ENCODE results near the gene NR2F2.
A peak's percentile ranks its signal among the peaks of the same experiment; 100 is the strongest.

Gene NR2F2

DNA sequence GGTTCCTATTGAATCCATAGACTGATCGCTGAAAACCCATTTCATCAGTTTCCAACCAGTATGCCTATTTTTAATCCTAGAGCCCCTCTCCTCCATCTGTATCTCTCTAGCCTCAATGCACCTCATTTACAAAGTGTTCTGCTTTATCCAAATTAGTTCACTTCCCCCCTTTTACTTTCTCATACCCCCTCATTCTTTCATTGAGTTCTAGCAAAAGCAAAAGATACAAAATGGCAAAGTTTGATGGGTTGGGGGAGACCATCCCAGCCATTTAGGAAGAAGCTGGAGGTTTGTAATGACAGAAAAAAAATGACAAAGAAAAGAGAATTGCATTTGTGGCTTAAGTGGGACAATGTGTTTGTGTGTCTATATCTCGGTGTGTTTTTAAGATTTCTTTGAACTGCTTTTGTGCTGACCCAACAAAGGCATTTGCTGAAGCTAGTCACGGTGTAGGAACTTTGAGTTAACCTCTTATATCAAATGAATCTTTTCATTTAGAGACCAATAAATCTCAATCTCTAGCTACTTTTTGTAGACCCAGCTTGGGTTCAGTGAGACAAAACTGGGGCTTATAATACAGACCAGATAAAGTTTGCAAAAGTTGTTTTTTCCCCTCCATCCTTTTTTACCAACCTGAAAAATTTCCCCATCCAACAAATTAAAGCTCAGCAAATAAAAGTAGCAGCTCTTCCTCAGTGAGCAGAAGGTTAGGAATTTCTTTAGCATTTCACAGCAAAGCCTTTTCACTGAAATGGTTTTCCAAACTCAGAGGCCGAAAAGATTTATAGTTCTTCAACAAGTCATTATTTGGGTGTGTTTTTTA lies 18.7 kb downstream of the NR2F2 start:
- Histone ChIP-seq H3K9me3 (ENCODE audit: control insufficient read depth, insufficient read depth, low read length) (no peaks in the 10 kb centered on the region), H3K36me3 (ENCODE audit: insufficient read depth, low read length) (no peaks in the 10 kb centered on the region)

DNA sequence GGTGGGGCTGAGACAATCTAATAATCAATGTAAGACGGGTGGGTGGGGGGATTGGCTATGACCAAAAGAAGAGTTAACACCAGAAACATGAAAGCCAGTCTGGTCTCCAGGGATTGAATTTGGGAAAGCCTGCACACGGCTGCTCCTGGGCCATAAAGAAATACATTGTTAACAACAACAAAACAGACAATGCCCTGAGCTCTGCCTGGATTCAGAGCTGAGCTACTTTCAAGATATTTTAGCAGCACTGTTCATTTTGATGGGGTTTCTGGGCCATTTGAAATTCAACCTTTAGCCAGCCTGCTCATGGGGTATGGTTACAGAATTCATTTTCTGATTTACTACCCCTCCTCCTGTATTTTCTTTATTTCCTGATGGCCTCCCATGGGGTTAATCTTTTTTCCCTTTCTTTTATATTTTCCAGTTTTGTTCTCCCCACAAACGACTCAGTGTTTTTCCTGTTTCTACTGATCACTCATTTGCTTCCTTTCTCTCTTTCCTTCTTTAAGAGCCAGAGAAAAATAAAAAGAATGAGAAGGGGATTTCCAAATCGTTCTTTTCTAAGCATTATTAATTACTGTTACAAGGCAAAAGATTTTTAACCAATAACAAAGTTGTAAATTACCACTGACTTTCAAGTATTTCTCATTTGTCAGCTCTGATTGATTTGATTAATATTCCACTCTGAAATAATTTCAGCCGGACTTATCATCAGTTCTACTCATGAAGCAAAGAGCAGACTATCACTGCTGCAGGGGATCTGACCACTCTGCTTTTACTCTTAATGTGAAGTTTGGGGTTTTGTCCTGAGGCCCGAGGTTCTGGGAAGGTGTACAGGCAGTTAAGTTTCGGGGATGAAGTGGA lies 19.6 kb downstream of the NR2F2 start:
- Histone ChIP-seq H3K9ac (ENCODE audit: low read depth, low read length) (no peak overlapping the region), H3K4me1 (ENCODE audit: insufficient read depth, low read length) (peaks cover 12% of the 10 kb centered on the region), H3K36me3 (ENCODE audit: insufficient read depth, low read length) (no peaks in the 10 kb centered on the region), H3K9me3 (ENCODE audit: control insufficient read depth, insufficient read depth, low read length) (no peaks in the 10 kb centered on the region)

More for the DNA sequence above, 18.7 kb downstream of the NR2F2 start:
- Histone ChIP-seq H3K9ac (ENCODE audit: low read depth, low read length) (no peak overlapping the region), H3K4me1 (ENCODE audit: insufficient read depth, low read length) (peaks cover 12% of the 10 kb centered on the region)

DNA sequence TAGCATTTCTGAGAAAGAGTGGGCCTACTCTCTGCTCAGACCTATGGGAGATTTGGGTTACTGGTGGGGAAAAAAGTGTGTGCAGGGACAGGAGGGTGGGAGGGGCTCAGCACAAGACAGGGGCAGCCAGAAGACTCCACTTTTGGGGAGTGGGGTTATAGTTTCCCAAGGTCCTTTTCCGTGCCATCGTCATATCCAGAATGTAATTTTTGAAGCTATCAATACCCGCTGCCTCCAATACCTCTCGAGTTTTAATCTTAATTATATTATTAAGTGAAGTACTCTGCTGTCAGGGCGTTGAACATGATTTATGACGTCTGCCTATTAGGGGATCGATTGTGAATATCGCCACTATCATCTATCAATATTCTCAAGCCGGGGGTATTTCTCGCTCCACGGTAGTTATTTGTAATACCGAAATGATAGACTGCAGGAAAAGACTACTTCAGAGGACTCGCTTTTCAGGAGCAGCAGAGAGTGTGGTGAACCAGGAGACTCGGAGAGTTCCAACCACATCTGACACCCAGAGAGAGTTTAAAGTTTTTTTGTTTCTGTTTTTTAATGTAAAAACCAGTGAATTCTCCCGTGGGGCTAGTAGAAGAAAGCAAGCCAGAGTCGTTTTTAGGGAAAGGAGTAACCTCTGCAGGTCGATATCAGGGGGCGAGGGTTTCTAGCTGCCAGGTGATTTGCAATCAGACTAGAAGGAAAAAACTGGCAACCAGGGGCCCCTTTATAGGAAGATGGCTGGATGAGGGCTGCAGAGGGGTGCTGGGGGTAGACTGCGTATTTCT lies 20.6 kb downstream of the NR2F2 start:
- peaks cover 9% of the 10 kb centered on the region for H3K4me1 ChIP-seq (ENCODE audit: insufficient read depth, low read length)
- H3K9ac ChIP-seq (ENCODE audit: low read depth, low read length), result no peak overlapping the region
- no peaks in the 10 kb centered on the region for H3K9me3 ChIP-seq (ENCODE audit: control insufficient read depth, insufficient read depth, low read length)
- H3K36me3 ChIP-seq (ENCODE audit: insufficient read depth, low read length), result no peaks in the 10 kb centered on the region

DNA sequence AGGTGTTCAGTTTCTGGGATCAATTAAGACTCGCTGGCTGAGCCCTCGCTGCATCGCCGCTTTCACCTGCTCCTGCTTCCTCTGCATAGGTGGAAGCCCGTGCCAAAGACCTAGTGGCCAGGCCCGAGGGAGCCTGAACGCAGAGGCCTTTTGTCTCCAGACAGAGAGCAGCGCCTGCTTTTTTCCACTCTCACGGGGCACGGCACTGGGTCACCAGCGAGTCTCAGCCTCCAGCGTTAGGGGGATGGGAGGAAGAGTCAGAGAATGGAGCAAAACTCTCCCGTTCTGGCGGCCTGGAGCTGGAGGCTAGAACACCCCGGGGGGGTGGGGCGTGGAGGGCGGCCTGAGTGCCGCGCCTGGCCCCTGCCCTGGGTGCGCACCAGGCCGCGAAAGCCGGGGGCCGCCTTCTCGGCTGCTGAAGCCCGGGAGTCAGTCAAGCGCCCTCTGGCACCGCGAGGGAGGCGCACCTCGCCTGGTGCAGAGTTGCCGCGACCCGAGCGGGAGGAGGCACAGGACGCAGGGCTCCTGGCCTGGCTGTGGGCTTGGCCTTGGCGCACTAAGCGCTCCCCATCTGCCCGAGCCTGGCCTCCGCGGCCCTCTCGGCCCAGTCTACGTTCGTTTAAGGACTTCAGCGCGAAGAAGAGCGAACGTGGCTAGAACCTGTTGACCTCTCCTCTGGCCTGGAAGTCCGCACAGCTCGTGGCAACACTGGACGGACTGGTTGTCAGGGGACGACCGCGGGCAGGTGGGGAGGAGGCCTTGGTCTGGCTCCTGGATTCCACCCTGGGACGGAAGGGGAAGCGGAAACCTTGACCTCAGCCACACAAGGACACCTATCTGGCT lies 21.5 kb downstream of the NR2F2 start:
- Histone ChIP-seq H3K9ac (ENCODE audit: low read depth, low read length) (peak overlapping the region; percentile 20; the same call in 1 of the 2 replicates), H3K36me3 (ENCODE audit: insufficient read depth, low read length) (no peaks in the 10 kb centered on the region), H3K9me3 (ENCODE audit: control insufficient read depth, insufficient read depth, low read length) (no peaks in the 10 kb centered on the region), H3K4me1 (ENCODE audit: insufficient read depth, low read length) (peaks cover 9% of the 10 kb centered on the region)

DNA sequence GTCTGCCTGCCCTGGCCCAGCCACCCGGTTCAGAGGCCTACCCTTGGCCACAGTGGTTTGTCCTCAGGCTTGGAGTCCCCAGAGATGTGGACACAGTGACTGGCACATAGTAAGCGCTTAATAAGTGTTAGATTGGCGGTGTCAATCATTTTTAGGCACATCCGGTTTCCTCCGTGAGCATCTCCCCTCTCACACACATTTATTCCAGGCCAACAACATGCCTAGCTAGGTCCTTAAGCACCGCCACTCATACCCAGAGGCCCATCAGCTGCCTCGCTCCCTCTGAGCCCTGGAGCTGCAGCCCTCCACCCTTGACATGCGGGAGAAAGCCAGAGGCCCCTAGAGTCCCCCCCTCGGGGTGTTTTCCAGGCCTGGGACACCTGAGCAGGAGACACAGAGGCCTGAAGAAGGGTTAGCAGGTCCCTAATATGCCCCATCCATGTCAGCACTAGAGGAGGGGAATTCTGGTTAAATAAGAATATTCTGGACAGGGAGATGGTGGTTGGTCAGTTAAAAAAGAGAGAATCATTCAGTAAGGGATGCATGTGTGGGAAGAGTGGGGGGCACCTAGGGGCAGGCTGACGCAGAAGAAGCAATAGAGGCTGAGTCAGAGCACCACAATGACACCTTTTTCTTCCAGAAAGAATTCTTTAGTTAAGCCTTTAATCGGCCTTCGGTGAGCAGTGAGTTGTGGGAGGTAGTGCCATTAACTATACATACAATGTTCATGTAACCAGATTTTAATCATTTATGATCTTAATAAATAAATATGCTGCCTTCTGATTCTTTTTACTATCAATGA lies 22.3 kb downstream of the NR2F2 start:
- Histone ChIP-seq H3K9me3 (ENCODE audit: control insufficient read depth, insufficient read depth, low read length) (no peaks in the 10 kb centered on the region), H3K4me1 (ENCODE audit: insufficient read depth, low read length) (peaks cover 9% of the 10 kb centered on the region), H3K9ac (ENCODE audit: low read depth, low read length) (no peak overlapping the region; the same call in 1 of the 2 replicates), H3K36me3 (ENCODE audit: insufficient read depth, low read length) (no peaks in the 10 kb centered on the region)

DNA sequence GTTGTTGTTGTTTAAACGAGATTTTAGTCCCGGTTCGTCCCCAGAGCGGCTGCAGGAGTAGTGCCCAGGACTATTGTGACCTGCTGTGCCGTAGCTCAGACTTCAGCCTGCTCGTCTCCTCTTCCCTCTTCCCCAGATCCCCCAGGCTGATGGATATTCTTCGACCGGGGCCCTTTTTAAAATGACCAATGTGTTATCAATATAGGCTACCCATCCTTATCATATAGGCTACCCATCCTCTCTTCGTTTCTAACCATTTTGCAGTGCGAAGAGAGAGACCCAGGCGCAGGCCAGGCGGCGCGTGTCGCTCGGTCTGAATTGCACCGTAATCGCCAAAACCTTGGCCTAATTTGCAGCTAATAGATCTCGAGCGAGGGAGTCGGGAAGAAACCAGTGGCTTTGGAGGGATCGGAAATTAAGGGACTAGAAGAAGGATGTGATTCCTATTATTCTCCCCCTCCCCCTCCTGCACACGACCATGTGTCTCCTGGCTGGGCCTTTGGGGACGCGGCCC lies 23.0 kb downstream of the NR2F2 start:
- H3K9me3 ChIP-seq (ENCODE audit: control insufficient read depth, insufficient read depth, low read length), result no peaks in the 10 kb centered on the region
- no peak overlapping the region; the same call in 1 of the 2 replicates for H3K9ac ChIP-seq (ENCODE audit: low read depth, low read length)
- peaks cover 9% of the 10 kb centered on the region for H3K4me1 ChIP-seq (ENCODE audit: insufficient read depth, low read length)
- no peaks in the 10 kb centered on the region for H3K36me3 ChIP-seq (ENCODE audit: insufficient read depth, low read length)

DNA sequence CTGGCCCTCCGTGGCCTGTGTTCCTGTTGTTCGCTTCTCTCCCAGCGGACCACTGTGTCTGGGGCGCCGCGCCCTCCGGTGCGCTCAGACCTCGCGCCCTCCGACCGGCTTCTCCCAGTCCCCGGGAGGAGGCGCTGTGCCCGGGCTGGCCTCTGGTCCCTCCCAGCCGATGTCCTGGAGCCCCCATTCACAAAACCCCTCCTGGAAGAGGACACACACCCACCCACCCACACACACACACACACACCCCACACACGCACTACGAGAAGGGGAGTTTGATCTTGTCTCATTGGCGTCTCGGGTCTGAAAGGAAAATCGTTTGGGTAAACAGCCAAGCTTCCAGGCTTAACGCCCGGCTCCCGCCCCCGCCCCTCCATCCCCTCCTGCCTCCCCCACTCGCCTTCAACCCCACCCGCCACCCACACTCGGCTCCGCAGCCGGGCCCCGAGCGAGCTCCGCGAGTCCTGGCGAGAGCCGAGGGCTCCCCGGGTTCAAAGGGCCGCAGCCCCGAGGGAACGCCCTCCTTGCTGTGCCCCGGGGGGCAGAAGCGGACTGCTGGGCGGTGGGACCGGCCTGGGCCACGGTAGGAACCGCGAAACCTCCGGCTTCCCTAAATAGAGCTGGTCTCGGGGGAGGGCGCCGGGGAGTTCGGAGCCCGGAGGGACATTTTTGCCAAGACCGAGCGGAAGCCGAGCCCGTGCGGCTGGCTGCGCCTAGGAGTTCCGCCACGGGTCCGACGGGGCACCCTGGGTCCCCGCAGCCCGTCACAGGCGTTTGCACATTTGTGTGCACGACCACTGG lies 23.6 kb downstream of the NR2F2 start:
- peaks cover 5% of the 10 kb centered on the region for H3K4me1 ChIP-seq (ENCODE audit: insufficient read depth, low read length)
- no peaks in the 10 kb centered on the region for H3K9me3 ChIP-seq (ENCODE audit: control insufficient read depth, insufficient read depth, low read length)
- no peaks in the 10 kb centered on the region for H3K36me3 ChIP-seq (ENCODE audit: insufficient read depth, low read length)
- H3K9ac ChIP-seq (ENCODE audit: low read depth, low read length), result peak overlapping the region; percentile 25; the same call in 1 of the 2 replicates

DNA sequence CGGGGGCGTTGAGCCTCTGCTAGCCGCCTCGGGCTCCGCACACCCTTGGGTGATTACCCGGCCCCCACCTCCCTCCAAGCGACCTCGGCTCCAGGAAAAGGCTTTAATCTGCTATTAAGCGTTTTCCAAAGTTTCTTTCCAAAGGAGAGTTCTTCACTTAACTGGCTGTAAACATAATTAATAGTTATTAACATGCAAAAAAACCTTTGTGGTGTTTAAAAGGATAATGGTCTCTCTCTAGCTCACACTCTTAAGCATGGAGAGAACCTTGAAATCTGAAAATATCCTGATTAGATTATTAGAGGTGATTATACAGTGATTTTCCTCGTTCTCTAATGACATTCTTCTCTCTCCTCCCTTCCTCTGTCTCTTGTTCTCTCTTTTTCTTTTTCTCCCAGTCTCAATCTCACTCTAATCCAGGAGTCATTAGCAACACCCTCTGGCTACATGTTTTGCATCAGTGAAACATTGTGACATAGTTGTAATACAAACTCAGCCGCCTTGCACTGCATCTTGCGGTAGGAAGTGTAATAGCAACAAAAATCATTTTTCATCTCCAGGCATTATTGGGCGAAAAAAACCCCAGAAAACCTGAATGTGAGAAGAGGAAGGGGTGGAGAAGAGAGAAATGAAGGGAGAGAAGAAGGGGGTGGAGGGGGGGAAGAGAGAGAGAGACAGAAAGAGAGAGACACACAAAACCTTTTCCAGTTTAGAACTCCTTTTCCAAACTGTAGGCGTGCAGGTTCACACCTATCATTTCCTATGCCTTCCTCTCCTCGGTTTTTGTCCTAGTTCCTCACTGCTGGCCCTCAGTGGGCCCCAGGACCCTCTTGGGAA lies 24.4 kb downstream of the NR2F2 start:
- peaks cover 5% of the 10 kb centered on the region; the same call in 1 of the 2 replicates for H3K4me1 ChIP-seq (ENCODE audit: insufficient read depth, low read length)

DNA sequence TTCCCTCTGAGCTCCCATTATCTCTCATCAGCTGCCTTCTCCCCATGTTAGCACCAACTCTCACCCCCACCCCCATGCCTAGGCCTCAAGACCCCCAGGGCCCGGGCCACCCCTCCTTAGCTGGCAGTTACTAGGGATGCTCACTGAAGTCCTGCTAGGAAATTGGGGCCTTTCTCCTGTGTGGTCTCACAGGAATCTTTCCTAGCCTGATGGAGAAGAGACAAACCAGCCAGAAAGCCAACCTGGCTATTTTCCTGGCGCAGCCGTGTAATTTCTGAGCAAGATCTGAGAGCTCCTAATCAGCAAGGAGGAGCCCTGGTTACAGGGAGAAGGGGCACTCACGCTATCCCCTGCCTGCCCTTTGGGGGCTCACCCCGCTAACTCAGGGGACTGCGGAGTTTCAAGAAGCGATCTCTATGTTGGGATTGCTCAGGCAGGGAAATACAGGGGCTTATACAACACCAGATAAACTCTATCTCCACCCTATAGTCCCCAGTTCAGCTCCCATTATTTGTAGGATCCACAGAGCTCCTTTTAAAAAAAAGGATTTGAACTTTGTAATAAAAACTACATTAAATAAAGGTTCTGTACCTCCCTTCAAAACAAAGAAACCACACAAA lies 25.2 kb downstream of the NR2F2 start:
- Histone ChIP-seq H3K36me3 (ENCODE audit: insufficient read depth, low read length) (no peaks in the 10 kb centered on the region), H3K4me1 (ENCODE audit: insufficient read depth, low read length) (peaks cover 5% of the 10 kb centered on the region; the same call in 1 of the 2 replicates), H3K9me3 (ENCODE audit: control insufficient read depth, insufficient read depth, low read length) (no peaks in the 10 kb centered on the region), H3K9ac (ENCODE audit: low read depth, low read length) (no peak overlapping the region)

More for the DNA sequence above, 24.4 kb downstream of the NR2F2 start:
- Histone ChIP-seq H3K9me3 (ENCODE audit: control insufficient read depth, insufficient read depth, low read length) (no peaks in the 10 kb centered on the region), H3K36me3 (ENCODE audit: insufficient read depth, low read length) (no peaks in the 10 kb centered on the region), H3K9ac (ENCODE audit: low read depth, low read length) (peak overlapping the region; percentile 25; the same call in 1 of the 2 replicates)

DNA sequence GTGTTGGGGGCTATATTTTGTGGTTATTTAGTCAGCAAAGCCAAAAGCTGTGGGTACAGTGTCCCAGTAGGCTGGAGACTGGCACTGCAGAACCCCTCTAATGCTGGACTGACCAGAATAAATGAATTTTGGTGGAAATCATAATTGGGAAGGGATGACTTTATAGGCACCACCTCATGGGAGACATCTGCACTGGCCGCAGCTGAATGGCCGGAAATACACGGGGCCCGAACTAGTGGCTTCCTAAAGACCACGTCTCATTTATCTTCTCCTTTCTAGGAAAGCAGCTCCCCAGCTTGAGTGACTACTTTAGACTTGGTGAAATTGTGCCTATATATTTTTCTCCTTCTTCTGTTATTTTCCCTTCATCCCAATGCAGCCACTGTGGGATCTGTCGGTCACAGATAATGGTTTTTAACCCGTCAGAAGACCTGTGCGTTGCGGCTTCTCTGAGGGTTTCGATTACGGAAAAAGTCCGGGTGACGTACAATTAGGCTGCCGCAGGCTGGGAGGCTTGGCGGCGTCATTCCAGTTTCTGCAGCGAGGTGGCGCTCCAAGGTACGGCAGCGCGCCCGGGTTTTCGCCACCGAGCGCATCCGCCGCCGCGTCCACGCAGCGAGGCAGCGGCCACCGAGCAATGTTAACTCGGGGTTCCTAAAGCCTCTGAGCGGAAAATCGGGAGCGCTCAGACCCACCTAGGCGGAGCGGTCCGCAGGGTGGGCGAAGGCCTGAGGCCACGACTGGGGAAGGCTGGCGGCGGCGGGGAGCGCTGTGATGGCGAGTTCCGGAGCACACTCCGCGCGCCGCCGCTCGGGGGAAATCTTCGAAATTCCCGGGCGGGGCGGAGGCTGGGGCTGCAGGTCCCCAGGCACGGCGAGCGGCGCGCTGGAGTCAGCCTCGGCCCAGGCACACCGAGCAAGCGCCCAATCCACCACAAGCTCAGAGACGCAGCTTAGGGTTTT lies 26.3 kb downstream of the NR2F2 start:
- peak overlapping the region; percentile 62; the same call in 1 of the 2 replicates for H3K9ac ChIP-seq (ENCODE audit: low read depth, low read length)
- H3K9me3 ChIP-seq (ENCODE audit: control insufficient read depth, insufficient read depth, low read length), result no peaks in the 10 kb centered on the region
- peaks cover 5% of the 10 kb centered on the region; the same call in 1 of the 2 replicates for H3K4me1 ChIP-seq (ENCODE audit: insufficient read depth, low read length)
- no peaks in the 10 kb centered on the region for H3K36me3 ChIP-seq (ENCODE audit: insufficient read depth, low read length)
